K562 (cell line): Measurements from ENCODE around the gene DHRS12.

ENCODE experiments used
- POLR2A ChIP-seq: fragments of 450-650 bp; conservative IDR thresholded peaks from 2 replicates; pipeline ENCODE4 v1.6.1; 2016
- ZNF121 ChIP-seq: sonication (generic); formaldehyde crosslinking; conservative IDR thresholded peaks from 2 replicates; pipeline ENCODE4 v1.8.0; 2022; ENCODE audit warnings: missing genetic modification reagents
- TF ChIP-seq, protein P1 (sequence below), 3 experiments: IDR thresholded peaks in 2 of 3; conservative IDR thresholded peaks in 1 of 3; 2 replicates each; pipeline ENCODE4 v1.5.1; 2011 to 2012; ENCODE audit warnings: low read length in 3 of 3, mild to moderate bottlenecking in 3 of 3, control low read depth in 2 of 3, improper control_type of control experiment in 1 of 3, inconsistent platforms in 1 of 3, low read depth in 1 of 3, mixed read lengths in 1 of 3, moderate library complexity in 1 of 3; ENCODE audit not compliant: insufficient read depth in 2 of 3

DNA sequence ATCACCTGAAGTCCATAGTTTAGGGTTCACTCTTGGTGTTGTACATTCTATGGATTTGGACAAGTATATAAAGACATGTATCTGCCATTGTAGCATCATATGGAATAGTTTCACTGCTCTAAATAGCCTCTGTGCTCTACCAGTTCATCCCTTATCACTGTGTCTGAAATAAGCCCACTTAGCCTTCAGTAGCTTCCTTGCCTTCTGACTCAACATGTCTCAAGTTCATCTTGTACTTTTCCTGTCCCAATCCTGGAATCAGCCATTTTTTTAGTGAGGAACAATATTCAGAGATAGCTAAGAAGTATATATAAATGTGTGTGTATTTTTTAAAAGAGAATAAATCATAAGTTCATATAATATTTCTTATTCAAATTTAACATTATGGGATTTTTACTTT is 79.2 kb downstream of the DHRS12 start:
- TF ChIP-seq POLR2A, result no peak
- TF ChIP-seq ZNF121 (CRISPR knock-in tag), result no peak
- TF ChIP-seq, protein P1, sequence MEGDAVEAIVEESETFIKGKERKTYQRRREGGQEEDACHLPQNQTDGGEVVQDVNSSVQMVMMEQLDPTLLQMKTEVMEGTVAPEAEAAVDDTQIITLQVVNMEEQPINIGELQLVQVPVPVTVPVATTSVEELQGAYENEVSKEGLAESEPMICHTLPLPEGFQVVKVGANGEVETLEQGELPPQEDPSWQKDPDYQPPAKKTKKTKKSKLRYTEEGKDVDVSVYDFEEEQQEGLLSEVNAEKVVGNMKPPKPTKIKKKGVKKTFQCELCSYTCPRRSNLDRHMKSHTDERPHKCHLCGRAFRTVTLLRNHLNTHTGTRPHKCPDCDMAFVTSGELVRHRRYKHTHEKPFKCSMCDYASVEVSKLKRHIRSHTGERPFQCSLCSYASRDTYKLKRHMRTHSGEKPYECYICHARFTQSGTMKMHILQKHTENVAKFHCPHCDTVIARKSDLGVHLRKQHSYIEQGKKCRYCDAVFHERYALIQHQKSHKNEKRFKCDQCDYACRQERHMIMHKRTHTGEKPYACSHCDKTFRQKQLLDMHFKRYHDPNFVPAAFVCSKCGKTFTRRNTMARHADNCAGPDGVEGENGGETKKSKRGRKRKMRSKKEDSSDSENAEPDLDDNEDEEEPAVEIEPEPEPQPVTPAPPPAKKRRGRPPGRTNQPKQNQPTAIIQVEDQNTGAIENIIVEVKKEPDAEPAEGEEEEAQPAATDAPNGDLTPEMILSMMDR (IDR thresholded peaks at IDR 0.05 in 2 of 3, conservative IDR thresholded peaks at IDR 0.05 in 1 of 3; ENCODE audit: insufficient read depth in 2 of 3, low read depth in 1 of 3, low read length in 3 of 3), result no peak
